GM12801 (cell line): ENCODE results near the gene CACNA2D3.

ENCODE experiments used
- CTCF ChIP-seq: IDR thresholded peaks from one replicate; pipeline ENCODE4 v1.5.1; 2011; ENCODE audit warnings: control low read depth; ENCODE audit not compliant: insufficient read length; ENCODE audit errors: extremely low read depth

CACNA2D3 gene

DNA sequence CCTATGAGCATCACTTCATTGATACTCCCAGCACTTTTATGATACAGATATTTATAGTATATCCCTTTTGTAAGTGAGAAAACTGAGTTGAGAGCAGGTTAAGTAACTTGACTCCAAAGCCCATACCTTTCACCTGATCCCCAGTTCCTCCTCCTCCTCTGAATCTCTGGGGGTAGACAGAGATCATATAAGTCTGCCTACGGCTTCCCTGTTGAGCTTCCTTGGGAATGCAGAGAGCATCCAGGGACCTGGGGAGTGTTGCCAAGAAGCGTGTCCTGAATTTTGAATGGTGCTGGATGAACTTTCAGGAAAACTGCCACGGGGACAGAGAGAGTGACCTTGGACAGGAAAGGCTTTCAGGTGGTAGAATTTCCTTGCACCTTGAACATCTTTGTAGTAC lies 537.0 kb downstream of the CACNA2D3 start:
- TF ChIP-seq CTCF: no peak

GRCh38 chr3:54660714-54661132 lies 538.4 kb downstream of the CACNA2D3 start:
- TF ChIP-seq CTCF: no peak

DNA sequence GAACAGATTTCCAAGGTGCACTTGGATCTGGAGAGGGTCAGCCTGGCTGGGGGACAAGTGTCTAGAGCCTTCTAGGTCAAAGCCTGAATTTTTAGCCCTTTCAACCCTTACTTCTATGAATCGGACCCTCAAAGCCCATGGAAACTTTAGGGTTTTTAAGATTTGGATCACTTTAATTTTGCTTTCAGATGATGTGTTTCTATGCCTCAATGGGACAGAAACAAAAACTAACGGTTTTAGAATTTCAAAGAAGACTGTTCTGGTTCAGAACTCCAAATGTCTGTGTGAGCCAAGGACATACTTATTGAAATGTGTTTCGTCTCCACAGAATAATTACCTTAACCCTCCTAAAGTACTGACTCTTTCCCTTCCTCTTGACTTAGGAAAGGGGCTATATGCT lies 538.8 kb downstream of the CACNA2D3 start:
- no peak for TF ChIP-seq CTCF

DNA sequence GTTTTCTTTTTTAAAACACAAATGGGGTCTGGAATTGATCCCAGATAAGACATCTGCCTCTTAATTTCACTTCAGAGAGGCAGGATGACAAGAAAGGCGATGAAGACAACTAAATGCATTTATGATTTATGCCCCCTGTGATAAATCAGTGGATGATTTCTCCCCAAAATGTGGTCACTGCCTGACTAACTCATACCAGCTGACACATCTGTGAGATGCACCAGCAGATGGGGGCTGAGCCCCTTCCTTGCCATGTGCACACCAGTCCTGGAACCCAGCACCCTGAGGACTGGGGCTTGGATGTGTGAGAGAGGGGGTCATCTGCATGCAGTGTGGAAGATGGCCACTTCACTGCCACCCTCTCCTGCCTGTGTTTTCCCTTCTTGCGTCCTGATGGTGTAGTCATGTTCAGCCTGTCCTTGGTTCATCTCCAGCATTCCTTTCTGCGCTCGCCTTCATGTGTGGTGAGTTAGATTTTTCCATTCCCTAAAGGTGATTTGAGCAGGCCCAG lies 541.2 kb downstream of the CACNA2D3 start:
- TF ChIP-seq CTCF: no peak

DNA sequence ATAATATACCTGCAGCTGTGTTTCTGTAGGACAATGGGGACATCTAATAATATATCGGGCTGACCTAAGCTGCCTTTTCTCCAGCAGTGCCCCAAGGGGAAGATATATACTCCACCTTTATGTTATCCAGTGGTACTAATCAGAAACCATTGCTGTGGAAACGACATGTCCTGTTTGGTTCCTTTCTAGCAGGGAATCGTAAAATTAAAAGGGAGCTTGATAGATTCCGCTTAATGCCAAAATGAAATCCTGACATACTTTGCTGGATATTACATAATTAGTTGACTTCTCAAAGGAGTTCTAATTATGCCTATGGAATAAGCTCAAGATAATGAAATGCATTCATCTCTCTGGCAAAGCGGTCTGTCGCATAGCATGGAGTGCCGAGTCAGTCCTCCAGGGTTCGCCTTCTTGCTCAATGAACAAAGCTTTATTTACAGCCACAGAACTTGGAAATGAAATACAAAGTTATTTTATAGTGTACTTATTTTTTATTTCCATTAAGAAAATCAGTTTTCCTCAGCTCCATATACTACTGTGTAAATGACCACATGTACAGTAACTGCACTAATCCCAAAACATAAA lies 542.8 kb downstream of the CACNA2D3 start:
- TF ChIP-seq CTCF: no peak

- no peak for TF ChIP-seq CTCF
These were observed 545.9 kb downstream of the CACNA2D3 start for GRCh38 chr3:54668236-54668635.

- no peak for TF ChIP-seq CTCF
These were observed 548.0 kb downstream of the CACNA2D3 start for GRCh38 chr3:54670201-54671000.
